ENCODE results near the gene PAIP1.

GRCh38 chr5:43590700-43591099 is 33.8 kb upstream of the PAIP1 start:
- TF ChIP-seq POLR2A (IDR thresholded peaks at IDR 0.05) = no peak
- TF ChIP-seq CTCF (IDR thresholded peaks at IDR 0.05 in 4 of 5, conservative IDR thresholded peaks at IDR 0.05 in 1 of 5) = no peak
